Germinal center (tissue), 1 donor: Measurements from ENCODE around the gene MTFR2.

Experiments used
- DNase-seq: peaks from one replicate; pipeline ENCODE4 v3.0.0; 2012; ENCODE audit warnings: mixed read lengths, low spot score

Gene MTFR2

DNA sequence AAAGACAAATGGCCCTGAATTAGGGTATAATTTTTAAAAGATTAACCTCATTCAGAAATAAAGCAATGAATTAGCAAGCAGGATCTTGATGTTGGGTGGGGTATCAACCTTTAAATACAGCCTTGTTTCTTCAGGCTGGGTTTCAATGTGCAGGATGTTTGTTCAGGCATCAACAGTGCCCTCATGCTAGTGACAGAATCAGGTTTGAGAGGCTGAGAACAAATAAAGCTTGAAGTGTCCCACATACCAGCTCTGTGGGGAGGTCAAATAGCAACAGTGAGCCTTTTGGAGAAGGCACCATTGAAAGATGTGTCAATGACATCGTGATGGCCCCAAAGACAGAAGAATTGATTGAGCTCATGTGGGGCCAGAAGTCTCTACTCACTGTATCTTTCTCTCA lies 68.2 kb downstream of the MTFR2 start:
- DNase-seq, result no peak

DNA sequence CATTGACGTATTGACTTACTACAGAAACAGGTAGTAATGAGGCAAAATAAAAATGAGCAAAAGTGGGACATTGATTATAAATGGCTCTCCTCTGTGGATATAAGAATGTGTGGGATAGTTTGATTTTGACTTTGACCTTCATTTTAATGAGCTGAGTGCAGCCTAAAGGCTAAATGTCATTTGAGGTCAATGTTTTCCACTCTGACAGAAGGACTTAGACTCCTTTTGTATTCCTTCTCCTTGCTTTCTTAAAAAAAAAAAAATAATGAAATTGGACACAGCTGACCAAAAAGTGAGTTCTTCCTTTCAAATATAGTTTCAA lies 68.6 kb downstream of the MTFR2 start:
- DNase-seq, result no peak
